ENCODE results near the gene FSHR.

The FSHR gene

GRCh38 chr2:49102146-49102545, 52.2 kb downstream of the FSHR start:
- Histone ChIP-seq H3K4me1 (no peaks in the 10 kb centered on the region), H3K9me3 (no peaks in the 10 kb centered on the region), H3K4me3 (ENCODE audit: low read depth, low read length) (no peak overlapping the region), H3K27me3 (no peaks in the 10 kb centered on the region), H3K36me3 (no peaks in the 10 kb centered on the region)
- DNase-seq: no peak
- TF ChIP-seq CTCF (IDR thresholded peaks at IDR 0.05; ENCODE audit: low read depth, low read length): no peak

GRCh38 chr2:49080681-49081080, 73.6 kb downstream of the FSHR start:
- H3K27me3 ChIP-seq: no peaks in the 10 kb centered on the region
- H3K4me3 ChIP-seq (ENCODE audit: low read depth, low read length): no peak overlapping the region
- H3K4me1 ChIP-seq: no peaks in the 10 kb centered on the region
- no peaks in the 10 kb centered on the region for H3K36me3 ChIP-seq
- TF ChIP-seq CTCF (IDR thresholded peaks at IDR 0.05; ENCODE audit: low read depth, low read length): no peak
- no peaks in the 10 kb centered on the region for H3K9me3 ChIP-seq
- DNase-seq: no peak

GRCh38 chr2:49070716-49071115, 83.6 kb downstream of the FSHR start:
- no peaks in the 10 kb centered on the region for H3K36me3 ChIP-seq

GRCh38 chr2:49069829-49070228, 84.5 kb downstream of the FSHR start:
- Histone ChIP-seq H3K36me3 (no peaks in the 10 kb centered on the region), H3K27me3 (no peaks in the 10 kb centered on the region), H3K4me3 (ENCODE audit: low read depth, low read length) (no peak overlapping the region), H3K9me3 (no peaks in the 10 kb centered on the region), H3K4me1 (no peaks in the 10 kb centered on the region)
- no peak for DNase-seq
- TF ChIP-seq CTCF (IDR thresholded peaks at IDR 0.05; ENCODE audit: low read depth, low read length): no peak

More at GRCh38 chr2:49070716-49071115, 83.6 kb downstream of the FSHR start:
- H3K4me3 ChIP-seq (ENCODE audit: low read depth, low read length): no peak overlapping the region
- TF ChIP-seq CTCF (IDR thresholded peaks at IDR 0.05; ENCODE audit: low read depth, low read length): no peak
- no peaks in the 10 kb centered on the region for H3K4me1 ChIP-seq
- H3K9me3 ChIP-seq: no peaks in the 10 kb centered on the region
- H3K27me3 ChIP-seq: no peaks in the 10 kb centered on the region
- DNase-seq: no peak

GRCh38 chr2:49068613-49069012, 85.7 kb downstream of the FSHR start:
- no peak for DNase-seq
- H3K4me1 ChIP-seq: no peaks in the 10 kb centered on the region
- H3K4me3 ChIP-seq (ENCODE audit: low read depth, low read length): no peak overlapping the region
- TF ChIP-seq CTCF (IDR thresholded peaks at IDR 0.05; ENCODE audit: low read depth, low read length): no peak
- no peaks in the 10 kb centered on the region for H3K27me3 ChIP-seq
- no peaks in the 10 kb centered on the region for H3K9me3 ChIP-seq
- no peaks in the 10 kb centered on the region for H3K36me3 ChIP-seq

- Histone ChIP-seq H3K4me1 (no peaks in the 10 kb centered on the region), H3K27me3 (no peaks in the 10 kb centered on the region), H3K4me3 (ENCODE audit: low read depth, low read length) (no peak overlapping the region), H3K9me3 (no peaks in the 10 kb centered on the region), H3K36me3 (no peaks in the 10 kb centered on the region)
- no peak for DNase-seq
- TF ChIP-seq CTCF (IDR thresholded peaks at IDR 0.05; ENCODE audit: low read depth, low read length): no peak
Observed at GRCh38 chr2:49067971-49068370, 86.3 kb downstream of the FSHR start.
